H9 (cell line): ENCODE data around the gene SNRNP35. TPM values are rescaled to one million over a fixed set of nuclear protein-coding genes. Genes with fewer than 3 reads are reported as not detected.

Experiments used
- DNase-seq: peaks from one replicate; pipeline ENCODE4 v3.0.0-alpha.2; 2017
- H2AFZ ChIP-seq: one replicate; pipeline ENCODE4 v1.6.1; 2013; ENCODE audit warnings: mild to moderate bottlenecking, low read length, control low read depth, moderate library complexity
- H2AK5ac ChIP-seq: 2 replicates; pipeline ENCODE4 v1.6.1; 2013; ENCODE audit warnings: low read length, control low read depth, mixed read lengths; ENCODE audit not compliant: insufficient read length
- H2BK120ac ChIP-seq: one replicate; pipeline ENCODE4 v1.6.1; 2013; ENCODE audit warnings: low read depth, mild to moderate bottlenecking, low read length, control low read depth, inconsistent platforms; ENCODE audit not compliant: poor library complexity, severe bottlenecking
- H2BK12ac ChIP-seq: 2 replicates; pipeline ENCODE4 v1.6.1; 2013; ENCODE audit warnings: low read length, control low read depth, mixed read lengths, low read depth; ENCODE audit not compliant: insufficient read length
- H2BK15ac ChIP-seq: 2 replicates; pipeline ENCODE4 v1.6.1; 2013; ENCODE audit warnings: low read depth, low read length, control low read depth
- H2BK20ac ChIP-seq: one replicate; pipeline ENCODE4 v1.6.1; 2013; ENCODE audit warnings: low read depth, mild to moderate bottlenecking, low read length, control low read depth, inconsistent platforms; ENCODE audit not compliant: poor library complexity, severe bottlenecking
- H2BK5ac ChIP-seq: 2 replicates; pipeline ENCODE4 v1.6.1; 2013; ENCODE audit warnings: low read length, control low read depth, mixed read lengths; ENCODE audit not compliant: insufficient read length
- H3K14ac ChIP-seq: 2 replicates; pipeline ENCODE4 v1.6.1; 2013; ENCODE audit warnings: low read length, control low read depth; ENCODE audit not compliant: insufficient read depth
- H3K18ac ChIP-seq: 2 replicates; pipeline ENCODE4 v1.6.1; 2013; ENCODE audit warnings: low read depth, mild to moderate bottlenecking, mixed read lengths, low read length, control low read depth; ENCODE audit not compliant: insufficient read length
- H3K23ac ChIP-seq: 2 replicates; pipeline ENCODE4 v1.6.1; 2013; ENCODE audit warnings: low read length, control low read depth, mixed read lengths, low read depth; ENCODE audit not compliant: insufficient read length
- H3K23me2 ChIP-seq: 2 replicates; pipeline ENCODE4 v1.6.1; 2013; ENCODE audit warnings: low read depth, mild to moderate bottlenecking, mixed read lengths, low read length, control low read depth; ENCODE audit not compliant: insufficient read length, poor library complexity, severe bottlenecking
- H3K27ac ChIP-seq: 2 replicates; pipeline ENCODE4 v1.5.1; 2013; ENCODE audit warnings: low read length, control low read depth, mixed read lengths, low read depth; ENCODE audit not compliant: insufficient read length
- H3K27me3 ChIP-seq: 2 replicates; pipeline ENCODE4 v1.6.1; 2013; ENCODE audit warnings: low read length, control low read depth, inconsistent platforms; ENCODE audit not compliant: insufficient read depth
- H3K4ac ChIP-seq: 2 replicates; pipeline ENCODE4 v1.6.1; 2013; ENCODE audit warnings: low read depth, mild to moderate bottlenecking, control low read depth, inconsistent platforms, low read length, moderate library complexity
- H3K4me1 ChIP-seq: 2 replicates; pipeline ENCODE4 v1.6.1; 2013; ENCODE audit warnings: low read length, control low read depth, inconsistent platforms; ENCODE audit not compliant: insufficient read depth
- H3K4me2 ChIP-seq: 2 replicates; pipeline ENCODE4 v1.6.1; 2013; ENCODE audit warnings: low read length, control low read depth, mixed read lengths; ENCODE audit not compliant: insufficient read length, insufficient read depth
- H3K56ac ChIP-seq: 2 replicates; pipeline ENCODE4 v1.6.1; 2013; ENCODE audit warnings: low read depth, mild to moderate bottlenecking, mixed read lengths, low read length, control low read depth; ENCODE audit not compliant: insufficient read length
- H3K79me1 ChIP-seq: 2 replicates; pipeline ENCODE4 v1.6.1; 2013; ENCODE audit warnings: low read depth, mild to moderate bottlenecking, moderate library complexity, low read length, control low read depth, inconsistent platforms; ENCODE audit not compliant: insufficient read depth, poor library complexity, severe bottlenecking
- H3K79me2 ChIP-seq: 2 replicates; pipeline ENCODE4 v1.6.1; 2013; ENCODE audit warnings: low read length, control low read depth, inconsistent platforms; ENCODE audit not compliant: insufficient read depth
- H3K9ac ChIP-seq: 2 replicates; pipeline ENCODE4 v1.6.1; 2013; ENCODE audit warnings: low read length, control low read depth, mixed read lengths; ENCODE audit not compliant: insufficient read length; ENCODE audit errors: extremely low read depth
- H3K9me3 ChIP-seq: one replicate; pipeline ENCODE4 v1.6.1; 2013; ENCODE audit warnings: low read depth, low read length, inconsistent platforms; ENCODE audit not compliant: control insufficient read depth
- H3T11ph ChIP-seq: one replicate; pipeline ENCODE4 v1.6.1; 2013; ENCODE audit warnings: mild to moderate bottlenecking, low read length, control low read depth, inconsistent platforms
- H4K20me1 ChIP-seq: one replicate; pipeline ENCODE4 v1.6.1; 2013; ENCODE audit not compliant: control insufficient read depth, insufficient read length, insufficient read depth
- H4K5ac ChIP-seq: 2 replicates; pipeline ENCODE4 v1.6.1; 2013; ENCODE audit warnings: low read depth, mild to moderate bottlenecking, mixed read lengths, low read length, control low read depth; ENCODE audit not compliant: insufficient read length
- H4K8ac ChIP-seq: replicated peaks from 2 replicates; pipeline ENCODE4 v1.6.1; 2013; ENCODE audit warnings: low read length, control low read depth, mixed read lengths, low read depth; ENCODE audit not compliant: insufficient read length
- H4K91ac ChIP-seq: 2 replicates; pipeline ENCODE4 v1.6.1; 2013; ENCODE audit warnings: low read depth, mild to moderate bottlenecking, moderate library complexity, mixed read lengths, low read length, control low read depth; ENCODE audit not compliant: insufficient read length
- H3K27ac Mint-ChIP-seq, 3 experiments: 2 replicates in 2 of 3; 3 replicates in 1 of 3; pipeline ENCODE4 v1.8.0; 2020 to 2021; ENCODE audit warnings: mixed read lengths in 3 of 3, mild to moderate bottlenecking in 1 of 3, moderate library complexity in 1 of 3
- H3K27me3 Mint-ChIP-seq: 2 replicates; pipeline ENCODE4 v1.8.0; 2021; ENCODE audit warnings: low read depth, mild to moderate bottlenecking, moderate library complexity, mixed read lengths
- H3K36me3 Mint-ChIP-seq, 3 experiments: 2 replicates in 2 of 3; 3 replicates in 1 of 3; pipeline ENCODE4 v1.8.0; 2020 to 2021; ENCODE audit warnings: low read depth in 3 of 3, mixed read lengths in 3 of 3; ENCODE audit not compliant: insufficient read depth in 1 of 3
- H3K4me1 Mint-ChIP-seq, 2 experiments: 2 replicates each; pipeline ENCODE4 v1.8.0; 2020; ENCODE audit warnings: mixed read lengths in 2 of 2
- H3K4me3 Mint-ChIP-seq, 2 experiments: 2 replicates in 1 of 2; 3 replicates in 1 of 2; pipeline ENCODE4 v1.8.0; 2020 to 2021; ENCODE audit warnings: mild to moderate bottlenecking in 2 of 2, mixed read lengths in 2 of 2, moderate library complexity in 1 of 2
- H3K9me3 Mint-ChIP-seq, 2 experiments: 2 replicates in 1 of 2; 3 replicates in 1 of 2; pipeline ENCODE4 v1.8.0; 2020; ENCODE audit warnings: mild to moderate bottlenecking in 2 of 2, mixed read lengths in 2 of 2, moderate library complexity in 1 of 2
- CTCF ChIP-seq: fragments of 200-600 bp; sonication (generic); conservative IDR thresholded peaks from 3 replicates; pipeline ENCODE4 v1.8.0; 2021; ENCODE audit warnings: antibody characterized with exemption, mild to moderate bottlenecking
- WGBS: extraction: QIAGEN DNeasy Blood & Tissue Kit; methylation state at CpG from one replicate; pipeline ENCODE4 v1.1.7; 2013; ENCODE audit warnings: missing lambda C conversion rate, low lambda C conversion rate, mixed read lengths; ENCODE audit not compliant: insufficient read length; ENCODE audit errors: extremely low coverage; 5-methylcytosine and 5-hydroxymethylcytosine counted together
- total RNA-seq: library from RNA; stranded (reverse); gene quantifications from 2 replicates; pipeline ENCODE4 v1.2.1, GENCODE V29; 2021

Gene SNRNP35
- total RNA-seq, 1 experiment from 2014 or later = 16.3 TPM

GRCh38 chr12:123497065-123497464 lies 39.1 kb downstream of the SNRNP35 start:
- Histone ChIP-seq H2AFZ (no peak overlapping the region), H3K18ac (no peak overlapping the region), H2BK15ac (no peak overlapping the region), H3K14ac (no peak overlapping the region), H3T11ph (no peak overlapping the region), H4K5ac (peak overlapping the region; percentile 47), H3K4ac (no peak overlapping the region), H3K9ac (no peak overlapping the region), H3K9me3 (no peaks in the 10 kb centered on the region), H2BK120ac (no peak overlapping the region), H3K4me2 (no peak overlapping the region), H4K8ac (no peak overlapping the region), H3K23ac (no peak overlapping the region), H3K56ac (no peak overlapping the region), H3K23me2 (no peaks in the 10 kb centered on the region), H2BK12ac (no peak overlapping the region), H4K20me1 (no peaks in the 10 kb centered on the region), H3K79me1 (no peaks in the 10 kb centered on the region), H3K27me3 (no peaks in the 10 kb centered on the region), H2BK5ac (no peak overlapping the region), H2BK20ac (no peak overlapping the region), H4K91ac (no peak overlapping the region), H3K79me2 (no peaks in the 10 kb centered on the region), H2AK5ac (no peak overlapping the region), H3K4me1 (no peaks in the 10 kb centered on the region), H3K27ac (no peak overlapping the region)
- no peak for TF ChIP-seq CTCF
- Mint-ChIP-seq H3K36me3 (peaks cover 2 to 22% (median 11%) of the 10 kb centered on the region in 3 experiments; a peak in 6 of 7 replicates), H3K4me1 (peaks cover 7 to 16% of the 10 kb centered on the region in 2 experiments), H3K9me3 (no peaks in the 10 kb centered on the region), H3K27ac (no peak overlapping the region; a peak in 1 of 7 replicates), H3K27me3 (no peaks in the 10 kb centered on the region), H3K4me3 (no peak overlapping the region)
- DNase-seq = no peak
- WGBS = no CpG with 5 or more reads among the region's 7 CpGs
